GM21825 (cell line): ENCODE measurements around the gene MEIS2.

Experiments
- ATAC-seq: cut with Tn5 transposase; IDR thresholded peaks from one replicate; pipeline ENCODE4 v1.9.1; 2021; ENCODE audit warnings: mild to moderate bottlenecking, moderate library complexity; ENCODE audit not compliant: unreplicated experiment

Gene MEIS2

DNA sequence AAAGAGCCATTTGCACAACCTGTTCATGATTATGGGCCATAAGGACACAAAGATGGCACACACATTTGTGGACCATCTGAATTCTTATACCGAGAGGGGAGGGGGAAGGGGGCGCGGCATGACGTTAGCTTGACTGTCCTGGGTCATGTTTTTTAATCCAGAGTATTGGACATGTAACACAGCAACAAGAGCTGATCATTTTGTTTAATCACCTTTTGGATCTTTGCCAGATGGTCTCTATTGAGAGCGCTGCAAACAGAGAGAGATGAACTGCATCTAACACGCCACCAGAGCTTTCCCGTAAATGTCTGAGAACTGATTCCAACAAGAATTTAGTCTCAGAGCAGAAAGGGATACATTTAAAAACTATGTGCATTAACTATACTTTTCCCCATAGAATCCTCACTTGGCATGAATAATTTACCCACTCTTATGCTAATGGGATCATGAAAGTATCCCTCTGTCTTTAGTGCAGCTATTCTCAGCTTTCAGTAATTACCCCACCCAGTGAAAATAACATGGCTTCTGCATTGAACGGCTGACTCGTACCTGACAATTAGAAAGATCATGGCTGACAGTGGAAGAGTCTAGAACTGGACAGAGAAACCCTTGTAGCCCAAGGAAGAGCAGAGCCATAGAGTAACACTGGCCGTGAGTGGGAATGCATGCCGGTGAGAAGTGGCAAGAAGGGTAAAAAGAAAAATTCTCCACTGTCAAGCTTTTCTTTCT is 22.6 kb downstream of the MEIS2 start:
- ATAC-seq: no peak

DNA sequence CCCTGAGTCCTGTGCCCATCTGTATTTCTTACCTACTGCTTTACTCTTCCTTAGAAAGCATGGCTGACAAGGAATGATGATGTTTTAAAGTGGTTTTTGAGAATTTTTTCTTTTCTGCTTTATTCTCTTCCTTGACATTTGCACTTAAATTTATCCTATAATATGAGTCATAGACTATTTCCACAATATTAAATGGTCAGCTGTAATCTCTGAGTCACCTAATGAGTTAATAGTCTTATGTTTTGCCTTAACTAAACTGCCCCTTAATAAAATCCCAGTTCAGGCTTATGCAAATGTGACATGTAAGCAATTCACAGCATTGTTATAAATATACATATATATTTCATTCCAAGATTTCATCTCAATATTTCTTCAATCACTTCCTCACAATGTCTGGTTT is 23.8 kb downstream of the MEIS2 start:
- no peak for ATAC-seq

DNA sequence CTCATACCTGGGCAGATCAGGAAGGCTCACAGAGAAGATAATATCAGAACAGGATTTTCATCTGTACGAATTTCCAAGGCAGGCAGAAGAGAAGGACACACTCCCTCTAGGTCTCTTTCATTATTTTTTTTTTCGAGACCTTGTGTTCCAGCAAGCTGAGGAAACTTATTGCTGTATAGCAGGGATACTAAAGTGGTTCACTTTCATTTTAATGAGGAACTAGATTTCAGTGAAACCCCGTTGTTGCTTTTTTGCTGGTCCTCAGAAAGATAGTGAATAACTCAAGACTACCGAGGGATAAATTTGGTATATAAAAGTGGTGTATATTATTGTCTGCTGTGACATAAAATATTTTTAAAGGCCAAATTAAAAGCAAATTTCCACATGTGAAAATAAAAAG is 24.6 kb downstream of the MEIS2 start:
- ATAC-seq: no peak

DNA sequence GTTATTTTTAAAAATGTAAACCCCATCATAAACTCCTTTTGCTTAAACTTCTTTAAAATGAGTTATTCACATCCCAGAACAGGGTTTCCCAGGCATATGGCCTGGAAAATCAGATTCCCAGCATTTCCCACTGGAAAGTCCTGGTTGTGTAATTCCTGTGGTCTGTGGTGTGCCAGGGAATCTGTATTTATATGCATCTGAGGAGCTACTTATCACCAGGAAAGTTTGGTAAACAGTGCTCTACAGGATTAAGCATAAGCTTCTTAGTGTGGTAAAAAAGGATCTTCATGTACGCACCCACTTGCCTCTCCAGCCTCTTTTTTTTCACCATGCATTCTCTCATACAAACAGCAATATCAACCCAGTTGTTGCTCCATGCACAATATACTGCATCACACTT is 28.2 kb downstream of the MEIS2 start:
- no peak for ATAC-seq

DNA sequence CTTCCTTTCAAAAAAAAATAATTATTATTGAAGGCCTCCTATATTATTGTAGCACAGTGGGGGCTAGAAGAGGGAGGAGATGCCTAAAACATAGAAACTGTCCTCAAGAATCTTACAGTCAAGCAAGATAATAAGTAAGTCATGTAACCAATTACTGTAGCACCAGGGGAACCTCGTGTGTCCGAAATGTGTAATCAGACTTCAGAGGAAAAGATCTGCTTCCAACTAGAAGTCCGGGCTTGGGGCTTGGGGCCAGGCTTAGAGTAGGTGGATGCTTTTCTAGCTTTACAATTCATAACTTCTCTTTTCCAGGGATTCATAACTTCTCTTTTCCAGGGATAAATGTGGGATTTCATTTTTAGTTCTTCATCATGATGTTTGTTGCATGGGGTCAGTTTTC is 29.2 kb downstream of the MEIS2 start:
- no peak for ATAC-seq

DNA sequence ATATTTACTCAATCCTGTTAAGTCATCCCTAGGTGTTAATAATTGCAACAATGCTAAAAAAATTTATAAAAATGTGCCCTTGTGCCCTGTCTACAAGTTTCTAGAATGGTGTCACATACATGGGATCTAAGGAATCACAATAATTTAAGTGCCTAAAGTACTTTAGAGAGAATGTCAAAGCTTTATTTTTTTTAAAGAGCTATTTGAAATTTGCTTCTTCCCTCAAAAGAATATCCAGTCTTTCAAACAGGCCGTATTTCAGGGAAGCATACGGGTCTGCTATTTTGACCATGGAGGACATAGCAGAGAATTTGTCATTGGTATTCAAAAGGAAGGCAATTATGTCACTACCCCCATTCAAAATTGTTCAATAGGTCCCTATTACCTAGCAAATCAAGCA is 29.7 kb downstream of the MEIS2 start:
- ATAC-seq: no peak

DNA sequence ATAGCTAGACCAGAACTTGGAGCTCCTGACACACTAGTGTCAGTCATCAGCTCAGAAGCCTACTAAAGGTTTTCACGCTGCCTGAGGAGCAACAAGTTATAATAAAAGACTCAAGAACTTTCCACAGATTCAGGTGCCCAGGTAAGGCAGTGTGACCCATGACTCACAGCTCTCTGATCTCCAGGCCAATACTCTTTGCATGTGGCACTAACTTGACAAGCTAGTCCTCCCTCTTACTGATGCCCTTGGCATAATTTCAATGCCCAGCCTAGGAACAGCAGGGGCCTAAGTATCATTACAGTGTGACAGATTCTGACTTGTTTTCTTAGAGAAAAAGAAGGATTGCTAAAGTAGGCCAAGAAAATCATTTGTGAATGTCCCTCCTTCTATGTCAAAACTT is 38.4 kb downstream of the MEIS2 start:
- no peak for ATAC-seq

DNA sequence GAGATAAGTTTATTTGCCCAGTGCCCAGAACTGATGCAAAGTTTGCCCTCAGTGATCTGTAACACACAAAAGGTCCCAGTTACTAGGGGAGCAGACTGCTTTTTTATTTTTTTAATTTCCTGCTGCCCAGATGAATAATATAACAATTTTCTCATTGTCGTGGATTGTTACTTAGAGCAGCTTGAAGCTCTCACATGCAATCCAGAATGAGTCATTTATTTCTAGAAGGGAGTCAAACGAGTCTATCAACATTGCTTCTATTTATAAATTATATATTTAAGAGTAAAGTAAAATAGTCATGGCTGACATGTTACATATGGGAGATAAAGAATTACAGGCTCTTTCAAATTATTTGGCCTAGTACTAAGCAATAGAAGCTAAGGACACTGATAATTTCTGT is 41.3 kb downstream of the MEIS2 start:
- no peak for ATAC-seq

DNA sequence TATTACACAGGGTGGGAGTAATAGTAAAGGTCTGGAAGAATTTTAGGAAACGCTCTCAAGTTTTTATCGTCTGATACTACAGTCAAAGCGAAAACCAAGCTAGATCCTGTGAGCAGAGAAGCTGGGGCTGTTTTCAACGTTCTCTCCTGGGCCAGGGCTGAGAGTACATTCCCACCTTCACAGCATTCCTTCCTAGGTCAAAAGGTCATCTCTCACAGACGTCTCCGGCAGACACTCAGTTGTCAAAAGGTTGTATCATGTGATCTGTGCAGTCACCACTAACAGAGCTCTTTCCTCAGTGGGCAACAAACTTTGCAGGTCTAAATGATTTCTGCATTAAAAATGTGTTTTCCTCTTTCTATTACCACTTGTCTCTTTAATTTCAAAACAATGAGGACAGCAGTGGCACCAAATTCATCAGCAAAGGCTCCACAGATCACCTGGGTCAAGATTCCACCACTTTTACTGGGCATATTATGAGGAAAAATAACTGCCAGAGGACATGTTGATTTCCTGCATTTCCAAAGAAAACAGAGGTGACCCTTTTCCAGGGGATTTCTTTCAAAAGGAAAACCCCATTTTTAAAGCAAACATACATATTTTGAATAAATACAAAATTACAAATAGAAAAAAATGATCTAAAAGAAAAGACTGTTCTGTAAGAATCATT is 41.9 kb downstream of the MEIS2 start:
- ATAC-seq: no peak

DNA sequence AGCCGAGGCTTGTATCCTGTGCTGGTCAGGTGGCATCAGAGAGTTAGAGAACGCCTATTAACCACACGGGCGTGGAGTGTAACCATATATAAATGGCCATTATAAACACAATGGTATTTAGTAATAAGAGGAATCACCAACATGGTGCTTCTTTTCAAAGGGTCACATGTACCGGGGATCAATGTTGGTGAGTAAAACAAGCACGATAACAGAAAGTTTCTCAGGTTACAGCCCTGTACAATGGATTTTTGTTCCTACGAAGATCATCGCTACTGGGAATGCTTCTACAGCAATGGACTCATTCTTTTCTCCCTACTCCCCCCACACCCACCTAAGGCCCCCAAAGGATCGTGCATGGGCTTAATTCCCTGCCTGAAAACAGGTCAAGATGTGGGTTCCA is 42.5 kb downstream of the MEIS2 start:
- ATAC-seq: no peak

DNA sequence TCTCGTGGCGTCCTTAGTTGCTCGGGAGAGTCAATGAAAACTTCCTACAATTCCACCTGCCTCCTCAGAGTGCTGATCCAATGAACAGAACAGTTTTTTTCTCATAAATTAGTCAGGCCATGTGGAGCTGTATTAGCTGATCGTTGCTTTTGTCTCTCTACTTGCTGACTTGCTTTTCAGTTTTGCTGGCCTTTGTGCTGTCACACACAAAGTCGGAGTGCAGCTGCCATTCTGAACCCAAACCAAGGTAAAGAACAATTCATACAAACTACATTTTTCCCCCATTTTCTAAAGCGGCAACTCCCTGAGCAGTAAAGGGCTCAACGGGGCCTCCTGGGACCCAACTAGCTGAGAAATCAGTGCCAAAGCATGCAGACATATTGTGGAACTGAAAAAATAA is 43.1 kb downstream of the MEIS2 start:
- no peak for ATAC-seq

DNA sequence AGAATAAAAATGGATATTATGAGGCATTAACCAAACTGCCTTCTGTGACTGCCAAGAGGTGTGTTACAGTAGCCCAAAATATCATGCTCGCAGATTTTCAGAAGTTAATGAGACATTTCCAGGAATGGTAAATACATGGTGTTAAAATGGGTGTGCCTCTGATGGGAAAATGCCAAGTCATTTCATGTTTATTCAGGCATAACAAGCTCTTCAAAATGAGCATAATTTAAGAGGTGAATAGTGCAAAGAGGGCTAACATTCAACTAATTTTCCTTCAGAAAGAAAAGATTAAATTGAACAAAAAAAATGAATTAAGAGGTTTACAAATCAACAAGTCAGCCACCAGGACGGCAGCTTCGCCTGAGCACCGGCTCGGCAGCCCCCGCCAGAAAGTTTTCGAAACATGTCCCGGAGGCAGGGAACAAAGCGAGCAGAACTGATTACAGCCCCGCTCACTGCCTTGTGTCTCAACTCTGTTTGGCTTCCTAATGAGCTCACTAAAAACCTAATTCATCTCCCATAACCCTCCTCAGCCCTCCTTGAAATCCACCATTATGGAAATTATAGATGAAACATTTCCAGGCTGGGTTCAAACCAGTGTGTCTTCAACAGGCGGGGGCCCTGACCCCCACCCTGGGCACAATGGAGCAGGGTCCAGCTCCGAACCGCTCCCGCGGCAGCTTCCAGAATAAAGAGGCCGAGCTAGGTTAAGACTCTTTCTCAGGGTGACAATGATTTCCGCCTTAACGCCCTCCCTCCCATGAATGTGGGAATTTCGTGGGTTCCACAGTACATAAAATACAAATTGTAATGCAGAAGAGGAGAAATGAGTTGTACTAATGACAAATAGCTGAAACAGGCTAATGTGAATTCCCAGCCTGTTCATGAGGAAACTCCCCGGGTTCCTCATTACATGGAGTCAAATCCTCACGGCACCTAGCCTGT is 43.9 kb downstream of the MEIS2 start:
- ATAC-seq: no peak

DNA sequence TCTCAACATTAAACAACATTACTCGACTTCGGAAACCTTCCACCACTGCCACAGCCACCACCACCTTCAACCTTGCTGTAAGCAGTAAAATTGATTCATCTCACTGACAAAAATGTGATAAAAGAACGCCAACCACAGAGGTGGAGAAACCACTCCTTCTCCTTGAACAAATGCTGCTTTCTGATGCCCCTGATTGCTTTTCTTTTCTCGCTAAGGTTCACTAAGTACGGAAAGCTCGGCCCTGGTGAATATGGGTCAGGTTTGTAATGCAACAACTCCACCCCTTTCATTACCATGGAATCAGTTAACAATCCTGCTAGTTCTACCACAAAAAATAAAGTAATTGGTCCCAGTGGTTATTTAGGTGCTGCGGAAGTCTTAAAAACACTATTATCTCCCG is 44.9 kb downstream of the MEIS2 start:
- ATAC-seq: no peak

DNA sequence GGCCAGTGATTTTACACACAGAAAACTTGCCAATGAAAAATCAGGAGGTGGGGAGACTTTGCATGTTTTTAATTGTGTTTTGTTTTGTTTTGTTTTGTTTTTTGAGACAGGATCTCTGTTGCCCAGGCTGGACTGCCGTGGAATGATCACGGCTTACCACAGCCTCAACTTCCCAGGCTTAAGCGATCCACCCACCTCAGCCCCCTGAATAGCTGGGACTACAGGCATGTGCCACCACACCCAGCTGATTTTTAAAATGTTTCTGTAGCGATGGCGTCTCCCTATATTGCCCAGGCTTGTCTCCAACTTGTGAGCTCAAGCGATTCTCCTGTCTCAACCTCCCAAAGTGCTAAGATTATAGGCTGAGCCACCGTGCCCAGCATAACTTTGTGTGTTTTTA is 46.0 kb downstream of the MEIS2 start:
- ATAC-seq: no peak

DNA sequence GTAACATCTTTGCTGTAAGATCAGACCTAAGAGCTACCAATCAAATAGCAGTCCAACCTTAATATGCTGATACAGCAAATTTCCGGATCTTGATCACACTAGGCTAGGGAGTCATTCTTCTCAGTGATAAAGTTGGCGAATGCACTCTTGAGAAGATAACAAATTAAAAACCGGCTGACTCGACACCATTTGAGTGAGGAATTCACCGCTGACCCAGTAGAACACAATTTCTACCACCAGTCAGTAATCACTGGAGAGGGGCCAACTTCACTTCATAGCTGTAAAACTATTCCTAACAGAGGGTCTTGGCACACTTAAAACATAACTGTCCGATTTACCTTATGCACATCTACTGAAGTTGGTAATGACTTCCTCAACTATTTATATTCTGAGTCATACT is 47.2 kb downstream of the MEIS2 start:
- ATAC-seq: no peak

DNA sequence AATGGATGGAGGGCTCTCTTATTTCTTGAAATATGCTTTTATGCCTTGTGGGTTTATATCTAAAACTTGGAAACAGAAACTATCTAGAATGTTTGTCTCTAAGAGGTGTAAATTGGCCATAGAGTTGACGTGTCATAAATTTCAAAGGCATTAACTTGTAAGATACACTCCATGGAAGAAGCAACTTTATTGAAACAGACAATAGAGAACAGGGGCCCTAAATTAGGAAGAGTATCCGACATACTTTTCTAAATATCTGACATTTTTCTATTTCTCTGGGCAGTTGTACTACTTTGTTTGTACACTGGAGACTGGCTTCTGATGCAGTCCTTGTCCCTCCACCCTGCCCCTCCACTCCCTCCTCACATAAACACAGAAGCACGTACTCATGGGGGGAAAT is 50.0 kb downstream of the MEIS2 start:
- no peak for ATAC-seq

DNA sequence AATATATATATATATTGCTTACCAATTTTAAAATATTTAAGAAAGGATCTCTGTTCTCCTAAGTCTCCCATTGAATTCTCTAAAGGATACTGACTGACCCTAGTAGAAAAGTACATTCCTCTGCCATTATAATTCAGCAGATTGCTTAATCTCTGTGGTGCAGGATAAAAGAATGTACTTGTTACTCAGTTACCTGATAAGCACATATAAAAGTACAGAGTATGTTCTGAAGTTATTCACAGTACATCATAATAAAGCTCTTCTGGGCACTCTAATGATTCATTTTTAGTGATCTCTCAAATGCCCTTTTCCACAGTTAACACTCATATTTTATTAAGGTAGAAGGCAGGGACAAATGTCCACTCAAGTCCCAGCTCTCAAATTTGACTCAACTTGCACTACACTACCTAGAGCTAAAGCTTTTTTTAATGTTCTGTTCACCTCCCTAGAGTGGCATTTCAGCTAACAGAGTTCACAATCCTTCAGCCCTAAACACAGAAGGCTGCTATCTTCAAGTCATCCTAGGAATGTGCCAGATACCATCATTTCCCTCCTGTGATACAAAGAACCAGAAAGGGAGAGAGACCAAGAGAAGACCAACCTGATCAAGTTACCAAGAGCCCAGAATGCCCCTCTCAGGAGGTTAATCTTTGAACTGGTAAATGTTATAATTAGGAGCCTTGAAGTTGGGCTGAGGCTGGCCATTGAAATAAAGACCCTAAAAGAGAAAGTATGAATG is 53.3 kb downstream of the MEIS2 start:
- ATAC-seq: no peak

DNA sequence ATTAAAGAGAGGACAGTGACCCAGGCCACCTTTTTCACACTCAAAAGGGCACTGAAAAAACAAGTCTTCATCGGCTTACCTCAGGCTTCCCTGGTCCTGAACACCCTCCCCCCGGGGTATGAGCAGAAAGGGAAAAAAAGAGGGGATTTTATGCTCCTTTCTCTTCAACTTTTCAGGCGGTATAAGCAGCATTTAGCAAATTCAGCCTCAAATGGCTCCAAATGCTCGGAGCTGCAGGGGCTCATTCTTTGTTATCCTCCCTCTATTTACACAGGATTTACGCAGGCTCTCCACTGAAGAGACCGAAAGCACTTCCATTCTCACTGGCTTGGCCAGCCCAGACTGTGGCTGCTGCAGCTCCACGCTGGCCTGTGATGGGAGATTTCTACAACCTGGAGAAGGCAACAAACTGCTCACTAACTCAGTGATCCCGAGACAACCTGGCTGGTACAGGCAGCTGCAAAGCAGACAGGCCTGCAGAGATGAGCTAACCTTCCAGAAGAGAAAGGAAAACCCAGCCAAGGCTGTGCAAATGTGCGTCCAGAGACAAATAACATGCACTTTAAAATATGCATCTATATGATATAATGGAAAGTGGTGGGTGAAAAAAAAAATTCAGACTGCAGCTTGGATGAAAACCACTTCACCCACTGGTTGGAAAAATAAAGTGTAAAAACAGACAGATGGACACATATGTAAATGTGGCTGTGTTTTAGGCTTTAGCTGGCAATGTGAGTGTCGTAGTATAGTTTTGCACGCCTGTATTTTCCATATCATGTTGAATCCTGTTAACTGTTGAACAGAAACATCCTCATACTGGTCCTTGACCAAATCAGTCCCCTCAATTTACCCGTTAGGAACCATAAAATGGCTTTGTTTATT is 54.2 kb downstream of the MEIS2 start:
- ATAC-seq: no peak

DNA sequence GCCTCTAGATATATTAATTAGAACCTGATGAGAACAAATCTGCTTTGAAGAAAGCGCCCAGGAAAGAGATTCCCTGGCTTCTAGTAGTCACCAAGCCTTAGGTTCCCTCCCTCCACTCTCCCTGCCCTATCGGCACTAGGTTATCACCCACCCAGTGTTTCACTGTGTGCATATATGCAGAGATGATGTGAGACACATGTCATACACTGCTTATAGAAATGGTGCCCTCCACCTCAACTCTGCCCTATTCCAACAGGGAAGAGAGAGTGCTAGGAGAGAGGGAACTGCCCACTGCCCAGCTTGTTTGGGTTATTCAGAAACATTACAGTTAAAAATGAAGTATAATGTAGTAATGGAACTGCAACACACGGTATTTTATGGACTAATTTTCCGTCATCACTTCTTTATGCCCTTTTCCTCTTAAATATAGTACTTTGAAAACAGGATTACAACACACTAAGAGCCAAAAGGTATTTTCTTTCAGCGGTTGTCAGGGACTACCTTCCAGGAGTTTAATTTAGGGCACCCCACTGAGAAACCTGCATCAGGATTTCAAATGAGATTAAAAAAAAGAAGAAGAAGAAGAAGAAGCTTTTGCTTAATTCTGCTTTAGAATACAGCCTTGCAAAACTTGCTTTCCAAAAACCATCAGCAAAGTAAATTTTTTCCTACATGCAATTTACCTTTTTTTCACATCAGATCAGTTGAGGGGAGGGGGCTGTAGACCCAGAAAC is 55.3 kb downstream of the MEIS2 start:
- no peak for ATAC-seq
